ENCODE measurements around the gene HCFC2. TPM values are rescaled to one million over a fixed set of nuclear protein-coding genes. Genes with fewer than 3 reads are reported as not detected.

Gene HCFC2
- polyA plus RNA-seq, 1 donor (not counting 4 experiments of a cell fraction or from before 2014, with no cell fraction given), result 8.3 TPM

GRCh38 chr12:104080764-104081163 lies 16.4 kb downstream of the HCFC2 start:
- Histone ChIP-seq H3K9me1 (ENCODE audit: control insufficient read depth, extremely low read depth, insufficient read depth, low read length) (no peaks in the 10 kb centered on the region), H3K9ac (ENCODE audit: control insufficient read depth, extremely low read depth, insufficient read depth, low read length) (no peak overlapping the region), H3K27me3 (ENCODE audit: control insufficient read depth, extremely low read depth, insufficient read depth, low read length) (no peaks in the 10 kb centered on the region), H4K20me1 (ENCODE audit: control insufficient read depth, extremely low read depth, insufficient read depth, low read length) (no peaks in the 10 kb centered on the region), H3K27ac (ENCODE audit: control insufficient read depth, insufficient read depth, low read length) (no peak overlapping the region), H3K4me3 (ENCODE audit: control insufficient read depth in 2 of 3, extremely low read depth in 1 of 3, insufficient read depth in 2 of 3, low read depth in 1 of 3, low read length in 3 of 3) (no peak overlapping the region), H3K9me3 (ENCODE audit: control insufficient read depth, low read depth, low read length) (no peaks in the 10 kb centered on the region), H3K4me1 (ENCODE audit: control insufficient read depth, extremely low read depth, insufficient read depth, low read length) (no peaks in the 10 kb centered on the region), H3K36me3 (ENCODE audit: control insufficient read depth in 2 of 2, extremely low read depth in 1 of 2, insufficient read depth in 2 of 2, low read length in 2 of 2) (peaks cover 3 to 6% of the 10 kb centered on the region in 2 experiments), H3K4me2 (ENCODE audit: control insufficient read depth, extremely low read depth, insufficient read depth, low read depth, low read length) (no peak overlapping the region), H2AFZ (ENCODE audit: control insufficient read depth, low read length) (no peak overlapping the region), H3K79me2 (ENCODE audit: control insufficient read depth, insufficient read depth, low read length) (no peaks in the 10 kb centered on the region)
- DNase-seq (ENCODE audit: low read depth, low spot score), result no peak
- FAIRE-seq, result no peak
- no peak for TF ChIP-seq CTCF (optimal IDR thresholded peaks at IDR 0.05 in 1 of 3, IDR thresholded peaks at IDR 0.05 in 1 of 3, conservative IDR thresholded peaks at IDR 0.05 in 1 of 3; ENCODE audit: extremely low read depth in 1 of 3, insufficient read depth in 2 of 3, low read length in 3 of 3)
- no peak for TF ChIP-seq EZH2 (IDR thresholded peaks at IDR 0.05; ENCODE audit: low read length)
- dilution Hi-C loops (cut with MboI; ENCODE audit: extremely low pct_ligation_motif_present, low sequenced_read_pairs), result no loop called here

GRCh38 chr12:104083769-104084475 lies 19.6 kb downstream of the HCFC2 start:
- Histone ChIP-seq H3K4me2 (ENCODE audit: control insufficient read depth, extremely low read depth, insufficient read depth, low read depth, low read length) (no peak overlapping the region), H4K20me1 (ENCODE audit: control insufficient read depth, extremely low read depth, insufficient read depth, low read length) (no peaks in the 10 kb centered on the region), H3K36me3 (ENCODE audit: control insufficient read depth in 2 of 2, extremely low read depth in 1 of 2, insufficient read depth in 2 of 2, low read length in 2 of 2) (peaks cover 6 to 15% of the 10 kb centered on the region in 2 experiments), H3K27ac (ENCODE audit: control insufficient read depth, insufficient read depth, low read length) (no peak overlapping the region), H3K27me3 (ENCODE audit: control insufficient read depth, extremely low read depth, insufficient read depth, low read length) (no peaks in the 10 kb centered on the region), H3K9me3 (ENCODE audit: control insufficient read depth, low read depth, low read length) (no peaks in the 10 kb centered on the region), H3K9ac (ENCODE audit: control insufficient read depth, extremely low read depth, insufficient read depth, low read length) (no peak overlapping the region), H3K9me1 (ENCODE audit: control insufficient read depth, extremely low read depth, insufficient read depth, low read length) (no peaks in the 10 kb centered on the region), H3K4me3 (ENCODE audit: control insufficient read depth in 2 of 3, extremely low read depth in 1 of 3, insufficient read depth in 2 of 3, low read depth in 1 of 3, low read length in 3 of 3) (no peak overlapping the region), H2AFZ (ENCODE audit: control insufficient read depth, low read length) (no peak overlapping the region), H3K4me1 (ENCODE audit: control insufficient read depth, extremely low read depth, insufficient read depth, low read length) (no peaks in the 10 kb centered on the region), H3K79me2 (ENCODE audit: control insufficient read depth, insufficient read depth, low read length) (no peaks in the 10 kb centered on the region)
- no peak for FAIRE-seq
- dilution Hi-C loops (cut with MboI; ENCODE audit: extremely low pct_ligation_motif_present, low sequenced_read_pairs), result no loop called here
- TF ChIP-seq CTCF (optimal IDR thresholded peaks at IDR 0.05 in 1 of 3, IDR thresholded peaks at IDR 0.05 in 1 of 3, conservative IDR thresholded peaks at IDR 0.05 in 1 of 3; ENCODE audit: extremely low read depth in 1 of 3, insufficient read depth in 2 of 3, low read length in 3 of 3), result no peak
- TF ChIP-seq EZH2 (IDR thresholded peaks at IDR 0.05; ENCODE audit: low read length), result no peak
- no peak for DNase-seq (ENCODE audit: low read depth, low spot score)

Measured in keratinocyte (primary cell).